NB4 (cell line): ENCODE results near the gene CLEC2A.

ENCODE experiments used
- MYC ChIP-seq: IDR thresholded peaks from 2 replicates; pipeline ENCODE4 v1.6.1; 2011; ENCODE audit warnings: low read depth, low read length
- POLR2A ChIP-seq: IDR thresholded peaks from 2 replicates; pipeline ENCODE4 v1.6.1; 2011; ENCODE audit warnings: mild to moderate bottlenecking; ENCODE audit not compliant: insufficient read length; ENCODE audit errors: extremely low read depth
- TF ChIP-seq, protein P1 (sequence below): IDR thresholded peaks from one replicate; pipeline ENCODE4 v1.5.1; 2012; ENCODE audit warnings: low read depth, low read length
- TF ChIP-seq, protein P2 (sequence below): IDR thresholded peaks from 2 replicates; pipeline ENCODE4 v1.6.1; 2011; ENCODE audit warnings: low read depth, low read length

DNA sequence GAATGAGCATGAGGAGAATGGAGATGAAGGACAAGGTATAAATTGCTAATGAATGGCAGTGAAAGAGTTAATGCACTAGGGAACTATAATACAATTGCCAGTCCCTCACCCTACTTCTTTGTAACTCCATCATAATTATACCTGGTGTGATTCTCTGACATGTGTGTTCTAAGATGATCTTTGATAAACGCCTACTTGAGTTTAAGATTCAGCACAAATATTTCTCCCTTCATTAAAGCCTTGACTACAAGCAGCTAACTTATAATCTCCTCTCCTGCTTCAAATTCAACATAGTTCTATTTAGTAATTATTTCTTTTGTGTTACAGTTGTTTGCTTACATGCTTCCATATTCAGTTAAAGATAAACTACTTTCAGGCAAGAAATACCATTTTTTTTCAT is 9.7 kb upstream of the CLEC2A start:
- TF ChIP-seq, protein P1, sequence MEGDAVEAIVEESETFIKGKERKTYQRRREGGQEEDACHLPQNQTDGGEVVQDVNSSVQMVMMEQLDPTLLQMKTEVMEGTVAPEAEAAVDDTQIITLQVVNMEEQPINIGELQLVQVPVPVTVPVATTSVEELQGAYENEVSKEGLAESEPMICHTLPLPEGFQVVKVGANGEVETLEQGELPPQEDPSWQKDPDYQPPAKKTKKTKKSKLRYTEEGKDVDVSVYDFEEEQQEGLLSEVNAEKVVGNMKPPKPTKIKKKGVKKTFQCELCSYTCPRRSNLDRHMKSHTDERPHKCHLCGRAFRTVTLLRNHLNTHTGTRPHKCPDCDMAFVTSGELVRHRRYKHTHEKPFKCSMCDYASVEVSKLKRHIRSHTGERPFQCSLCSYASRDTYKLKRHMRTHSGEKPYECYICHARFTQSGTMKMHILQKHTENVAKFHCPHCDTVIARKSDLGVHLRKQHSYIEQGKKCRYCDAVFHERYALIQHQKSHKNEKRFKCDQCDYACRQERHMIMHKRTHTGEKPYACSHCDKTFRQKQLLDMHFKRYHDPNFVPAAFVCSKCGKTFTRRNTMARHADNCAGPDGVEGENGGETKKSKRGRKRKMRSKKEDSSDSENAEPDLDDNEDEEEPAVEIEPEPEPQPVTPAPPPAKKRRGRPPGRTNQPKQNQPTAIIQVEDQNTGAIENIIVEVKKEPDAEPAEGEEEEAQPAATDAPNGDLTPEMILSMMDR: no peak
- TF ChIP-seq POLR2A: no peak
- TF ChIP-seq, protein P2, sequence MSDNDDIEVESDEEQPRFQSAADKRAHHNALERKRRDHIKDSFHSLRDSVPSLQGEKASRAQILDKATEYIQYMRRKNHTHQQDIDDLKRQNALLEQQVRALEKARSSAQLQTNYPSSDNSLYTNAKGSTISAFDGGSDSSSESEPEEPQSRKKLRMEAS: no peak
- no peak for TF ChIP-seq MYC
